ENCODE results near the gene MEGF8. TPM values are rescaled to one million over a fixed set of nuclear protein-coding genes. Genes with fewer than 3 reads are reported as not detected.

MEGF8 gene
- total RNA-seq, 3 donors from 2014 or later, result 9.7 to 15.5 (median 10.8) TPM

DNA sequence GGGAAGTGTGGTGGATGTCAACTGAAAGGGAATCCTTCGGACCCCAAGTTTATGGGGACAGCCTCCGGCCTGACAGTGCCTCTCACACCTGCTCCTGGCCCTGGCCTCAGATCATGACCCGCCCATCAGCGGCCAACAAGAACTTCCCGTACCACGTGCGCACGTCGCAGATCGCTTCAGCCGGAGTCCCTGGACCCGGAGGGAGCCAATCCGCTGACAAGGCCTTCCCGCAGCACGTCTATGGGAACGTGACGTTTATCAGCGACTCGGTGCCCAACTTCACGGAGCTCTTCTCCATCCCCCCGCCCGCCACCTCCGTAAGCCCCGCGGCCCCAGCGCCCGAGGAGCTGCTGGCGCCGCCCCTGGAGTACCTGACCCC is 2.0 kb upstream of the MEGF8 start:
- DNase-seq (ENCODE audit: low spot score in 2 of 2), result no peak
- no peak overlapping the region for H3K27ac ChIP-seq
- no peaks in the 10 kb centered on the region for H3K36me3 ChIP-seq
- peak overlapping the region in 1 of 3 donors; percentile 80 for H3K4me3 ChIP-seq
- TF ChIP-seq POLR2AphosphoS5 (IDR thresholded peaks at IDR 0.05) (no peak), POLR2A (IDR thresholded peaks at IDR 0.05) (no peak)
- TF ChIP-seq, protein P1, sequence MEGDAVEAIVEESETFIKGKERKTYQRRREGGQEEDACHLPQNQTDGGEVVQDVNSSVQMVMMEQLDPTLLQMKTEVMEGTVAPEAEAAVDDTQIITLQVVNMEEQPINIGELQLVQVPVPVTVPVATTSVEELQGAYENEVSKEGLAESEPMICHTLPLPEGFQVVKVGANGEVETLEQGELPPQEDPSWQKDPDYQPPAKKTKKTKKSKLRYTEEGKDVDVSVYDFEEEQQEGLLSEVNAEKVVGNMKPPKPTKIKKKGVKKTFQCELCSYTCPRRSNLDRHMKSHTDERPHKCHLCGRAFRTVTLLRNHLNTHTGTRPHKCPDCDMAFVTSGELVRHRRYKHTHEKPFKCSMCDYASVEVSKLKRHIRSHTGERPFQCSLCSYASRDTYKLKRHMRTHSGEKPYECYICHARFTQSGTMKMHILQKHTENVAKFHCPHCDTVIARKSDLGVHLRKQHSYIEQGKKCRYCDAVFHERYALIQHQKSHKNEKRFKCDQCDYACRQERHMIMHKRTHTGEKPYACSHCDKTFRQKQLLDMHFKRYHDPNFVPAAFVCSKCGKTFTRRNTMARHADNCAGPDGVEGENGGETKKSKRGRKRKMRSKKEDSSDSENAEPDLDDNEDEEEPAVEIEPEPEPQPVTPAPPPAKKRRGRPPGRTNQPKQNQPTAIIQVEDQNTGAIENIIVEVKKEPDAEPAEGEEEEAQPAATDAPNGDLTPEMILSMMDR (IDR thresholded peaks at IDR 0.05), result no peak
- peaks cover 5 to 15% of the 10 kb centered on the region in 2 donors for H3K27me3 ChIP-seq
- intact Hi-C loops (cut with DNase I; ENCODE audit: low total_unique reads), result loop anchor here (5.0 to 10.0 kb wide), 2 partner anchors 196 to 231 kb away; no protein-coding TSS in a partner anchor
- no peaks in the 10 kb centered on the region for H3K9me3 ChIP-seq
- H3K4me1 ChIP-seq, result peaks cover 3 to 8% of the 10 kb centered on the region in 2 donors

DNA sequence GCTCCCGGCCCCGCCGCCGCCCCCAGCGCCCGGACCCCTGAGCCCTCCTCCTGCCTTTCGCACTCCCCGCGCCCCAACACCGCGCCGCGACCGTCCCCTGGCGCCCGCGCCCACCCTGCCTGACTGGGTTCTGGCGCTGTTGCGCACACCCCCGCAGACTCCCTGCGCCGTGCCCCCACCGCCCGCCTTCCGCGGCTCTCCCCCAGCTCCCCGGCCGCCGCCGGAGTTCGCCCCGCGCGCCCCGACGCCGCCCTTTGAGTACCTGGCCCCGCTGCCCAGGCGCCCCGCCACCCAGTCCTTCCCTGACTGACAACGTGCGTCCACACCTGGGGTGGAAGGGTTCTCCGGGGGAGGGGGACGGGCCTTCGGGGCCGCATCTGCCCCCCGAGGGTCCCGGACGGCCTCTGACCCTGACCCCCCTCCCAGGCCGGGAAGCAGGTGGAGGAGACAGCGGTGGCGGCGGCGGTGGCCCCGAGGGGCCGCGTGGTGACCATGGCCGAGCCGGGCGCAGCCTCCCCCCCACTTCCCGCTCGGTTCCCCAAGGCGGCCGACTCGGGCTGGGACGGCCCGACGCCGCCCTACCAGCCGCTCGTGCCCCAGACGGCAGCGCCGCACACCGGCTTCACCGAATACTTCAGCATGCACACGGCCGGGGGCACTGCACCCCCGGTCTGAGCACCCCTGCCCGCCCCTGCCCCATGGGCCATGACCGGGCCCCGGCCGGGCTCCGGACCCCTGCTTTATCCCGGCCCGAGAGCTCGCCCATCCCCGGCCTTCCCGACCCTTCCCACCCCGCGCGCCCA is 1.4 kb upstream of the MEGF8 start:
- H3K27ac ChIP-seq, result no peak overlapping the region
- no peaks in the 10 kb centered on the region for H3K9me3 ChIP-seq
- H3K4me3 ChIP-seq, result peak overlapping the region; percentile 75 to 87 (median 80)
- TF ChIP-seq, protein P1 (IDR thresholded peaks at IDR 0.05), result no peak
- no peak for TF ChIP-seq POLR2A (IDR thresholded peaks at IDR 0.05)
- TF ChIP-seq POLR2AphosphoS5 (IDR thresholded peaks at IDR 0.05), result no peak
- H3K4me1 ChIP-seq, result peaks cover 3 to 8% of the 10 kb centered on the region in 2 donors
- no peak for DNase-seq (ENCODE audit: low spot score in 2 of 2)
- intact Hi-C loops (cut with DNase I; ENCODE audit: low total_unique reads), result loop anchor here (5.0 to 10.0 kb wide), 2 partner anchors 197 to 231 kb away; no protein-coding TSS in a partner anchor
- peaks cover 5 to 15% of the 10 kb centered on the region in 2 donors for H3K27me3 ChIP-seq
- no peaks in the 10 kb centered on the region for H3K36me3 ChIP-seq

DNA sequence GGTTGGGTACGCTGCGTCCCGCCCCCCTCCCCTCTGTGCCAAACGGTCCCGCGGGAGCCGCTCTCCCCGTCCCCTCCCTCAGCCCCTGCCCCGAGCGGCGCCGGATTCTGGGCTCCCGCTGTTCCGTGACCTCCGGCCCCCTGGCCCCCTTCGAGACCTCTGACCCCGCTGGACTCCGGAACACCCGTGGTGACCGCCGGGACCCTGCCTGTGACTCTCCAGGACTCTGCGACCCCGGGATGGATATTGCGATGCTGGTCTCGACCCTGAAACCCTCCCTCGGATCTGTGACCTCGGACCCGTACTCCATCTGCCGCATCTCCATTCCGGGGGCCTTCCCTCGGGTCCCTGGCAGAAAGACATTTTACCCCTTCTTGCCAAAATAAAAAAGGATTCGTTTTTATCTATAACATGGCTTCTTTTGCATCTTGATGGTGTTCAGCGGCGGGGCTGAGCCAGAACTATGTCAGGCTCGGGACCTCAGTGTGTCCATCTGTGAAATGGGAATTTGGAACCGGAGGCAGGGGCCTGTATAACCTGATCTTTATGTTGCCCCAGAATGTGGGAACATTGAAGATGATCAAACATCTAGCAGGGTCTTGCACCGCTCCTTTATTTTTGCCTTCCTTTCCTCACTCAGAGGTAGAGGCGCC is 654 bp upstream of the MEGF8 start:
- H3K27me3 ChIP-seq, result peaks cover 5 to 15% of the 10 kb centered on the region in 2 donors
- peak overlapping the region; percentile 75 to 87 (median 80) for H3K4me3 ChIP-seq
- intact Hi-C loops (cut with DNase I; ENCODE audit: low total_unique reads), result loop anchor here (5.0 to 10.0 kb wide), 2 partner anchors 197 to 230 kb away; no protein-coding TSS in a partner anchor
- no peak for DNase-seq (ENCODE audit: low spot score in 2 of 2)
- no peaks in the 10 kb centered on the region for H3K9me3 ChIP-seq
- H3K27ac ChIP-seq, result no peak overlapping the region
- TF ChIP-seq POLR2A (IDR thresholded peaks at IDR 0.05) (no peak), POLR2AphosphoS5 (IDR thresholded peaks at IDR 0.05) (peak in 1 of 3 donors; percentile 55)
- TF ChIP-seq, protein P1 (IDR thresholded peaks at IDR 0.05), result peak; percentile 47 to 89 (median 80)
- peaks cover 3 to 8% of the 10 kb centered on the region in 2 donors for H3K4me1 ChIP-seq
- no peaks in the 10 kb centered on the region for H3K36me3 ChIP-seq

DNA sequence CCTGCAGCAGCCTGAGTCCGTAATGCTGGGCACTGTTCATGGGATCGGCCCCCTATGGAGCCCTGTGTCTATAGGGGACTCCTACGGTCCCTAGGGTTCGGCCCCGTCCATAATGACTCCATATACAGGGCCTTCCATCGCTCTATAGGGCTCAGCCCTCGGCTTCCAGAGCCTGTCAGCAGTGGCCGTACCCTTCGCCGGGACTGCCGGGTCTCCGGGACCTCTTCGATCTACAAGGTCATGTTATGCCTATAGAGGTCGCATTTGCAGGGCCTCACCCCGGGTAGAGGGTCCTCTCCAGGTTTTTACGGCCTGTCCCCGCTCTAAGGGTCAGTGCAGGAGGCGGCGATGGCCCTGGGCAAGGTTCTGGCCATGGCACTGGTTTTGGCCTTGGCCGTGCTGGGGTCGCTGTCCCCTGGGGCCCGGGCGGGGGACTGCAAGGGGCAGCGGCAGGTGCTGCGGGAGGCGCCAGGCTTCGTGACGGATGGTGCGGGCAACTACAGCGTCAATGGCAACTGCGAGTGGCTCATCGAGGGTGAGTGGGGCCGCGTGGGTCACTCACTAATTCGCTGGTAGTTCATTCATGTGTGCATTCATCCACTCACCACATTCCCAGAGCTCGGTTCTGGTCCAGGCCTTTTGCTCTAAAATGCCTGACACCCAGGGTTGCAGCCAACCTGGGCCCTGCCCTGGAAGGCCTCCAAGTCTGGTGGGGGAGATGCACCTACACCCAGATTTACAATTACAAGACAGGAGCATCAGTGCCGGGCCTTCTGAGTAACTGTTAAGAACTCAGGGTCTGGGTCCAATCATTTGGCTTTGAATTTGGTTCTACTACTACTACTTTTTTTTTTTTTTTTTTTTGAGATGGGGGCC is 699 bp downstream of the MEGF8 start:
- DNase-seq (ENCODE audit: low spot score in 2 of 2), result no peak
- Histone ChIP-seq H3K9me3 (no peaks in the 10 kb centered on the region), H3K4me1 (peaks cover 3 to 8% of the 10 kb centered on the region in 2 donors), H3K27ac (peak overlapping the region in 1 of 2 donors; percentile 77), H3K4me3 (peak overlapping the region; percentile 75 to 87 (median 80)), H3K27me3 (peaks cover 5 to 15% of the 10 kb centered on the region in 2 donors), H3K36me3 (no peaks in the 10 kb centered on the region)
- intact Hi-C loops (cut with DNase I; ENCODE audit: low total_unique reads), result loop anchor here (10.0 kb wide), 1 partner anchor 229 kb away; no protein-coding TSS in a partner anchor
- TF ChIP-seq, protein P1 (IDR thresholded peaks at IDR 0.05), result no peak
- TF ChIP-seq POLR2AphosphoS5 (IDR thresholded peaks at IDR 0.05), result no peak
- no peak for TF ChIP-seq POLR2A (IDR thresholded peaks at IDR 0.05)

Data from breast epithelium (tissue), 4 donors.